ENCODE results near the gene MUC4. TPM values are rescaled to one million over a fixed set of nuclear protein-coding genes. Genes with fewer than 3 reads are reported as not detected.

MUC4 gene
- total and polyA plus RNA-seq, 9 of the 15 experiments (the other 6 are each of a cell fraction or from before 2014, with no cell fraction given), result under 0.01 to 0.21 (median 0.10) TPM; not detected in 4

GRCh38 chr3:195697582-195698324, 114.0 kb downstream of the MUC4 start (continued):
- TF ChIP-seq ZBTB12 (CRISPR knock-in tag; IDR thresholded peaks at IDR 0.05) (no peak; the same call in 1 of the 2 replicates), OTX1 (CRISPR knock-in tag; IDR thresholded peaks at IDR 0.05) (peak; percentile 88), ARID1B (IDR thresholded peaks at IDR 0.05) (peak; percentile 81), HNRNPLL (IDR thresholded peaks at IDR 0.05; ENCODE audit: low read depth, low read length, poor library complexity, severe bottlenecking) (no peak), ZNF175 (CRISPR knock-in tag; IDR thresholded peaks at IDR 0.05; ENCODE audit: low read depth) (peak; percentile 51; the same call in 1 of the 2 replicates), FOXA3 (CRISPR knock-in tag; conservative IDR thresholded peaks at IDR 0.05 in 1 of 2, IDR thresholded peaks at IDR 0.05 in 1 of 2) (0 out of 4 replicates have a peak, but pooled peaks of 1 of the 2 experiments have one; percentile 55), SREBF2 (CRISPR knock-in tag; IDR thresholded peaks at IDR 0.05) (no peak), ZNF253 (CRISPR knock-in tag; conservative IDR thresholded peaks at IDR 0.05) (no peak), RBM14 (IDR thresholded peaks at IDR 0.05; ENCODE audit: borderline replicate concordance, insufficient read depth, low read depth, low read length) (no peak), E2F5 (CRISPR knock-in tag; IDR thresholded peaks at IDR 0.05) (0 out of 2 replicates have a peak, but pooled peaks have one; percentile 80), NFE2 (IDR thresholded peaks at IDR 0.05; ENCODE audit: low read depth) (peak; percentile 99), FOXK1 (CRISPR knock-in tag; IDR thresholded peaks at IDR 0.05; ENCODE audit: borderline replicate concordance) (no peak), ZNF277 (CRISPR knock-in tag; IDR thresholded peaks at IDR 0.05; ENCODE audit: borderline replicate concordance) (no peak)

Data from K562 (cell line).